ENCODE results near the gene FRMPD4.

Gene FRMPD4

GRCh38 chrX:12722314-12722713, 584.0 kb downstream of the FRMPD4 start:
- no peak for DNase-seq

- DNase-seq = no peak
These were observed 603.1 kb downstream of the FRMPD4 start for GRCh38 chrX:12741416-12741815.

GRCh38 chrX:12747433-12747832, 609.2 kb downstream of the FRMPD4 start:
- no peak for DNase-seq

- DNase-seq = no peak
These were observed 613.6 kb downstream of the FRMPD4 start for GRCh38 chrX:12751887-12752286.

- DNase-seq = no peak
These were observed 615.1 kb downstream of the FRMPD4 start for GRCh38 chrX:12753366-12753765.

- no peak for DNase-seq
These were observed 620.0 kb downstream of the FRMPD4 start for GRCh38 chrX:12758291-12758690.

- DNase-seq = no peak
These were observed 629.6 kb downstream of the FRMPD4 start for GRCh38 chrX:12767856-12768255.

- no peak for DNase-seq
These were observed 630.2 kb downstream of the FRMPD4 start for GRCh38 chrX:12768491-12768890.

GRCh38 chrX:12770440-12770839, 632.2 kb downstream of the FRMPD4 start:
- DNase-seq = no peak

GRCh38 chrX:12771445-12772069, 633.3 kb downstream of the FRMPD4 start:
- DNase-seq = peak in 9 of 56 donors; percentile 0 to 21 (median 1)
